ENCODE results near the gene STPG3.
A peak's percentile ranks its signal among the peaks of the same experiment; 100 is the strongest.

The STPG3 gene

GRCh38 chr9:137243626-137244485, 7.2 kb upstream of the STPG3 start:
- H3K27ac Mint-ChIP-seq, result no peak overlapping the region

GRCh38 chr9:137244486-137245449, 6.3 kb upstream of the STPG3 start:
- peaks cover 2% of the 10 kb centered on the region for H3K27me3 Mint-ChIP-seq (ENCODE audit: low read depth)
- H3K4me3 Mint-ChIP-seq, result no peak overlapping the region
- DNase-seq (ENCODE audit: low spot score), result no peak
- peaks cover 14% of the 10 kb centered on the region for H3K4me1 Mint-ChIP-seq (ENCODE audit: low read depth)
- no peak overlapping the region for H3K27ac Mint-ChIP-seq
- peaks cover 23% of the 10 kb centered on the region for H3K36me3 Mint-ChIP-seq (ENCODE audit: low read depth)
- no peaks in the 10 kb centered on the region for H3K9me3 Mint-ChIP-seq

More at GRCh38 chr9:137243626-137244485, 7.2 kb upstream of the STPG3 start:
- H3K4me1 Mint-ChIP-seq (ENCODE audit: low read depth), result peaks cover 17% of the 10 kb centered on the region
- H3K9me3 Mint-ChIP-seq, result no peaks in the 10 kb centered on the region
- peaks cover 23% of the 10 kb centered on the region for H3K36me3 Mint-ChIP-seq (ENCODE audit: low read depth)
- peaks cover 2% of the 10 kb centered on the region for H3K27me3 Mint-ChIP-seq (ENCODE audit: low read depth)
- no peak for DNase-seq (ENCODE audit: low spot score)
- H3K4me3 Mint-ChIP-seq, result peak overlapping the region; percentile 89

- DNase-seq (ENCODE audit: low spot score), result no peak
- Mint-ChIP-seq H3K36me3 (ENCODE audit: low read depth) (peaks cover 23% of the 10 kb centered on the region), H3K27me3 (ENCODE audit: low read depth) (peaks cover 2% of the 10 kb centered on the region), H3K27ac (no peak overlapping the region), H3K4me3 (no peak overlapping the region), H3K9me3 (no peaks in the 10 kb centered on the region), H3K4me1 (ENCODE audit: low read depth) (peaks cover 14% of the 10 kb centered on the region)
Measured at GRCh38 chr9:137245450-137246421, 5.3 kb upstream of the STPG3 start.

GRCh38 chr9:137247135-137247915, 3.8 kb upstream of the STPG3 start:
- DNase-seq (ENCODE audit: low spot score), result no peak
- Mint-ChIP-seq H3K9me3 (no peaks in the 10 kb centered on the region), H3K4me3 (no peak overlapping the region), H3K36me3 (ENCODE audit: low read depth) (peaks cover 15% of the 10 kb centered on the region), H3K4me1 (ENCODE audit: low read depth) (peaks cover 10% of the 10 kb centered on the region), H3K27ac (peak overlapping the region; percentile 20), H3K27me3 (ENCODE audit: low read depth) (no peaks in the 10 kb centered on the region)

GRCh38 chr9:137247916-137248175, 3.2 kb upstream of the STPG3 start:
- no peaks in the 10 kb centered on the region for H3K9me3 Mint-ChIP-seq
- H3K36me3 Mint-ChIP-seq (ENCODE audit: low read depth), result peaks cover 10% of the 10 kb centered on the region
- H3K4me1 Mint-ChIP-seq (ENCODE audit: low read depth), result peaks cover 5% of the 10 kb centered on the region
- H3K4me3 Mint-ChIP-seq, result no peak overlapping the region
- no peak overlapping the region for H3K27ac Mint-ChIP-seq
- DNase-seq (ENCODE audit: low spot score), result no peak
- no peaks in the 10 kb centered on the region for H3K27me3 Mint-ChIP-seq (ENCODE audit: low read depth)

- DNase-seq (ENCODE audit: low spot score), result no peak
- Mint-ChIP-seq H3K36me3 (ENCODE audit: low read depth) (no peaks in the 10 kb centered on the region), H3K9me3 (no peaks in the 10 kb centered on the region), H3K4me1 (ENCODE audit: low read depth) (peaks cover 4% of the 10 kb centered on the region), H3K27me3 (ENCODE audit: low read depth) (no peaks in the 10 kb centered on the region), H3K27ac (no peak overlapping the region), H3K4me3 (no peak overlapping the region)
Measured at GRCh38 chr9:137250329-137251193, 525 bp upstream of the STPG3 start.

- H3K9me3 Mint-ChIP-seq, result no peaks in the 10 kb centered on the region
- no peaks in the 10 kb centered on the region for H3K27me3 Mint-ChIP-seq (ENCODE audit: low read depth)
- no peak overlapping the region for H3K27ac Mint-ChIP-seq
- H3K4me1 Mint-ChIP-seq (ENCODE audit: low read depth), result peaks cover 4% of the 10 kb centered on the region
- DNase-seq (ENCODE audit: low spot score), result no peak
- peaks cover 3% of the 10 kb centered on the region for H3K36me3 Mint-ChIP-seq (ENCODE audit: low read depth)
- no peak overlapping the region for H3K4me3 Mint-ChIP-seq
Measured at GRCh38 chr9:137251490-137252268, 593 bp downstream of the STPG3 start.

- Mint-ChIP-seq H3K27ac (no peak overlapping the region), H3K9me3 (no peaks in the 10 kb centered on the region), H3K4me3 (no peak overlapping the region), H3K4me1 (ENCODE audit: low read depth) (peaks cover 4% of the 10 kb centered on the region), H3K36me3 (ENCODE audit: low read depth) (peaks cover 7% of the 10 kb centered on the region), H3K27me3 (ENCODE audit: low read depth) (no peaks in the 10 kb centered on the region)
- DNase-seq (ENCODE audit: low spot score), result no peak
Measured at GRCh38 chr9:137252555-137253506, 1.7 kb downstream of the STPG3 start.

- Mint-ChIP-seq H3K27me3 (ENCODE audit: low read depth) (no peaks in the 10 kb centered on the region), H3K4me1 (ENCODE audit: low read depth) (peaks cover 4% of the 10 kb centered on the region), H3K36me3 (ENCODE audit: low read depth) (peaks cover 10% of the 10 kb centered on the region), H3K4me3 (peak overlapping the region; percentile 82), H3K9me3 (no peaks in the 10 kb centered on the region), H3K27ac (peak overlapping the region; percentile 56)
- no peak for DNase-seq (ENCODE audit: low spot score)
Measured at GRCh38 chr9:137253717-137254623, 2.9 kb downstream of the STPG3 start.

Measured in T-helper 2 cell treated with Interferon-gamma antibody and Interleukin-4, amounts not matched to agents 5 μg/mL and 100 μg/mL, for 36 hours (primary cell).